Retinal pigment epithelial cell (primary cell): ENCODE measurements around the gene HEATR1.

ENCODE experiments used
- DNase-seq: peaks from one replicate; pipeline ENCODE4 v3.0.0-alpha.2; 2010; ENCODE audit warnings: low read depth
- H3K4me3 ChIP-seq: 2 replicates; pipeline ENCODE4 v1.5.1; 2011; ENCODE audit warnings: mild to moderate bottlenecking, low read length, control low read depth, moderate library complexity
- CTCF ChIP-seq: conservative IDR thresholded peaks from 2 replicates; pipeline ENCODE4 v1.5.1; 2011; ENCODE audit warnings: low read depth, low read length, control low read depth, inconsistent platforms

Gene HEATR1

GRCh38 chr1:236568285-236568894 lies 35.9 kb downstream of the HEATR1 start:
- no peak for TF ChIP-seq CTCF
- no peak overlapping the region for H3K4me3 ChIP-seq
- DNase-seq, result no peak

GRCh38 chr1:236565530-236565929 lies 38.8 kb downstream of the HEATR1 start:
- TF ChIP-seq CTCF, result no peak
- H3K4me3 ChIP-seq, result no peak overlapping the region
- DNase-seq, result no peak

- H3K4me3 ChIP-seq, result no peak overlapping the region
- no peak for TF ChIP-seq CTCF
- no peak for DNase-seq
Measured at GRCh38 chr1:236561976-236562375, 42.3 kb downstream of the HEATR1 start.

- DNase-seq, result no peak
- peak; percentile 16 for TF ChIP-seq CTCF
- H3K4me3 ChIP-seq, result no peak overlapping the region
Measured at GRCh38 chr1:236560213-236560771, 44.0 kb downstream of the HEATR1 start.

- TF ChIP-seq CTCF, result no peak
- no peak overlapping the region for H3K4me3 ChIP-seq
- DNase-seq, result no peak
Measured at GRCh38 chr1:236558846-236559245, 45.5 kb downstream of the HEATR1 start.

- TF ChIP-seq CTCF, result no peak
- no peak overlapping the region for H3K4me3 ChIP-seq
- no peak for DNase-seq
Measured at GRCh38 chr1:236558081-236558480, 46.2 kb downstream of the HEATR1 start.

GRCh38 chr1:236556606-236557005 lies 47.7 kb downstream of the HEATR1 start:
- TF ChIP-seq CTCF, result no peak
- no peak overlapping the region for H3K4me3 ChIP-seq
- DNase-seq, result no peak
